Ishikawa (cell line): Measurements from ENCODE around the gene ANAPC16.

Source experiments
- CEBPB ChIP-seq: IDR thresholded peaks from 2 replicates; pipeline ENCODE4 v1.6.1; 2012
- TAF1 ChIP-seq: IDR thresholded peaks from 2 replicates; pipeline ENCODE4 v1.6.1; 2012; ENCODE audit warnings: low read depth, mild to moderate bottlenecking
- YY1 ChIP-seq: IDR thresholded peaks from 2 replicates; pipeline ENCODE4 v1.6.1; 2012; ENCODE audit warnings: low read depth

GRCh38 chr10:72261784-72262404 is 46.1 kb downstream of the ANAPC16 start:
- TF ChIP-seq TAF1: no peak
- TF ChIP-seq CEBPB: no peak
- no peak for TF ChIP-seq YY1
